ENCODE results near the gene NLGN2. TPM values are rescaled to one million over a fixed set of nuclear protein-coding genes. Genes with fewer than 3 reads are reported as not detected.

Gene NLGN2
- total RNA-seq, 2 experiments from 2014 or later: 7.6 to 8.4 TPM

- no peaks in the 10 kb centered on the region for H3K9me3 ChIP-seq (ENCODE audit: control insufficient read depth in 1 of 2, insufficient read depth in 1 of 2, low read length in 2 of 2)
- ATAC-seq (ENCODE audit: poor library complexity): peak; percentile 50
- Mint-ChIP-seq H3K27ac (peak overlapping the region; percentile 87), H3K9me3 (no peaks in the 10 kb centered on the region), H3K4me3 (peak overlapping the region; percentile 98), H3K4me1 (ENCODE audit: low read depth) (peaks cover 29% of the 10 kb centered on the region), H3K36me3 (ENCODE audit: low read depth) (peaks cover 9% of the 10 kb centered on the region), H3K27me3 (no peaks in the 10 kb centered on the region)
- CTCF ChIA-PET: interaction anchor here (0.8 to 2.6 kb wide), 5 partner anchors 11 to 675 kb away, joined by 4 to 18 read pairs (median 6); partner anchors contain the start of genes PLSCR3 and TMEM102
- H3K27ac ChIP-seq (ENCODE audit: low read depth in 1 of 2, low read length in 2 of 2): peak overlapping the region in 1 of 2 donors; percentile 82
- H3K4me1 ChIP-seq (ENCODE audit: insufficient read depth, low read length): peaks cover 36% of the 10 kb centered on the region
- POLR2A ChIA-PET: interaction anchor here (0.6 to 2.9 kb wide), 23 partner anchors 9 to 369 kb away, joined by 3 to 37 read pairs (median 6); partner anchors contain the start of genes ACAP1, MPDU1, NEURL4 and PLSCR3
- no peaks in the 10 kb centered on the region for H3K36me3 ChIP-seq (ENCODE audit: insufficient read depth, low read length)
- no peak for TF ChIP-seq CTCF (IDR thresholded peaks at IDR 0.05)
- peaks cover 0 to 5% of the 10 kb centered on the region in 2 experiments for H3K27me3 ChIP-seq (ENCODE audit: control insufficient read depth in 1 of 2, insufficient read depth in 2 of 2, low read length in 2 of 2)
- peak overlapping the region; percentile 77 for H3K4me3 ChIP-seq (ENCODE audit: low read length)
- intact Hi-C loops (cut with DNase I, micrococcal nuclease): loop anchor here (1.0 to 10.0 kb wide), 4 partner anchors 11 to 79 kb away; partner anchors contain the start of genes PLSCR3 (in 2 of the 2), KCTD11 (in 1 of the 2), POLR2A (in 1 of the 2) and TMEM102 (in 1 of the 2)
- peak in 10 of 14 experiments; percentile 18 to 90 (median 74) for DNase-seq
These were observed 2.8 kb upstream of the NLGN2 start for GRCh38 chr17:7404737-7405349.

GRCh38 chr17:7405350-7406234 is 2.1 kb upstream of the NLGN2 start:
- Histone ChIP-seq H3K9me3 (ENCODE audit: control insufficient read depth in 1 of 2, insufficient read depth in 1 of 2, low read length in 2 of 2) (no peaks in the 10 kb centered on the region), H3K27ac (ENCODE audit: low read depth in 1 of 2, low read length in 2 of 2) (no peak overlapping the region), H3K4me1 (ENCODE audit: insufficient read depth, low read length) (peaks cover 36% of the 10 kb centered on the region), H3K27me3 (ENCODE audit: control insufficient read depth in 1 of 2, insufficient read depth in 2 of 2, low read length in 2 of 2) (peaks cover 0 to 5% of the 10 kb centered on the region in 2 experiments), H3K36me3 (ENCODE audit: insufficient read depth, low read length) (no peaks in the 10 kb centered on the region), H3K4me3 (ENCODE audit: low read length) (peak overlapping the region; percentile 77)
- peak in 1 of 14 experiments; percentile 50 for DNase-seq
- H3K4me3 Mint-ChIP-seq: peak overlapping the region; percentile 89
- peak overlapping the region; percentile 63 for H3K27ac Mint-ChIP-seq
- no peaks in the 10 kb centered on the region for H3K9me3 Mint-ChIP-seq
- intact Hi-C loops (cut with DNase I, micrococcal nuclease): loop anchor here in 1 of 2 experiments (2.0 to 10.0 kb wide), 2 partner anchors 29 to 51 kb away; partner anchors contain the start of genes KCTD11, TMEM102 and TMEM95
- peaks cover 9% of the 10 kb centered on the region for H3K36me3 Mint-ChIP-seq (ENCODE audit: low read depth)
- H3K4me1 Mint-ChIP-seq (ENCODE audit: low read depth): peaks cover 28% of the 10 kb centered on the region
- no peak for TF ChIP-seq CTCF (IDR thresholded peaks at IDR 0.05)
- POLR2A ChIA-PET: interaction anchor here (1.2 to 2.9 kb wide), 3 partner anchors 22 to 281 kb away, joined by 4 to 23 read pairs (median 7); partner anchors contain the start of genes POLR2A and TP53
- no peak for ATAC-seq (ENCODE audit: poor library complexity)
- CTCF ChIA-PET: interaction anchor here (2.3 kb wide), 1 partner anchor 21 kb away, joined by 6 read pairs; no protein-coding TSS in a partner anchor
- H3K27me3 Mint-ChIP-seq: no peaks in the 10 kb centered on the region

- Histone ChIP-seq H3K27ac (ENCODE audit: low read depth in 1 of 2, low read length in 2 of 2) (no peak overlapping the region), H3K4me1 (ENCODE audit: insufficient read depth, low read length) (peaks cover 36% of the 10 kb centered on the region), H3K27me3 (ENCODE audit: control insufficient read depth in 1 of 2, insufficient read depth in 2 of 2, low read length in 2 of 2) (peaks cover 0 to 5% of the 10 kb centered on the region in 2 experiments), H3K9me3 (ENCODE audit: control insufficient read depth in 1 of 2, insufficient read depth in 1 of 2, low read length in 2 of 2) (no peaks in the 10 kb centered on the region), H3K36me3 (ENCODE audit: insufficient read depth, low read length) (no peaks in the 10 kb centered on the region), H3K4me3 (ENCODE audit: low read length) (no peak overlapping the region)
- H3K9me3 Mint-ChIP-seq: no peaks in the 10 kb centered on the region
- no peaks in the 10 kb centered on the region for H3K27me3 Mint-ChIP-seq
- TF ChIP-seq CTCF (IDR thresholded peaks at IDR 0.05): no peak
- peaks cover 28% of the 10 kb centered on the region for H3K4me1 Mint-ChIP-seq (ENCODE audit: low read depth)
- peak overlapping the region; percentile 89 for H3K4me3 Mint-ChIP-seq
- peak overlapping the region; percentile 63 for H3K27ac Mint-ChIP-seq
- ChIA-PET CTCF (no interaction called here), POLR2A (interaction anchor here (1.2 to 1.5 kb wide), 2 partner anchors 22 to 280 kb away, joined by 4 to 7 read pairs; partner anchors contain the start of gene TP53)
- H3K36me3 Mint-ChIP-seq (ENCODE audit: low read depth): peaks cover 9% of the 10 kb centered on the region
- no peak for ATAC-seq (ENCODE audit: poor library complexity)
- no peak for DNase-seq
- intact Hi-C loops (cut with DNase I, micrococcal nuclease): loop anchor here in 1 of 2 experiments (10.0 kb wide), 1 partner anchor 52 kb away; the partner anchor contains the start of genes KCTD11 and TMEM95
These were observed 1.3 kb upstream of the NLGN2 start for GRCh38 chr17:7406235-7406825.

Data from CD4-positive, alpha-beta T cell (primary cell).